ENCODE measurements around the gene SLC22A7.

DNA sequence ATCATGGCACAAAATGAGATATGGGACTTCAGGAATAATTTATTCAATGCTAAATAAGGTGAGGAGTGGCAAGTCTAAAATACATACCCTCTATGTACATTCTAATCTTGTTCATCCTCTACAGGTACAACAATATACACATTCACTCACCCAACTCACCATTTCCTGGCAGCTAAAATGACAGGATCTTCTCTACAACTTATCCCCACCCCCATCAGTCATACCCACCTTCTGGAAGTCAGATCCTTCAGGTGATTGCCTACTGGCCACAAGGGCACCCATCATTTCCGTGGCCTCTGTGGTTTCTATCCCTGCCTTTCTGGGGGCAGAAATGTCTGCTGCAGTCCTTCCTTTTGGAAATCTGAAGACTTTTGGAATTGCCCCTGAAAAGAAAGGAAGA is 33.4 kb downstream of the SLC22A7 start:
- TF ChIP-seq, protein P1, sequence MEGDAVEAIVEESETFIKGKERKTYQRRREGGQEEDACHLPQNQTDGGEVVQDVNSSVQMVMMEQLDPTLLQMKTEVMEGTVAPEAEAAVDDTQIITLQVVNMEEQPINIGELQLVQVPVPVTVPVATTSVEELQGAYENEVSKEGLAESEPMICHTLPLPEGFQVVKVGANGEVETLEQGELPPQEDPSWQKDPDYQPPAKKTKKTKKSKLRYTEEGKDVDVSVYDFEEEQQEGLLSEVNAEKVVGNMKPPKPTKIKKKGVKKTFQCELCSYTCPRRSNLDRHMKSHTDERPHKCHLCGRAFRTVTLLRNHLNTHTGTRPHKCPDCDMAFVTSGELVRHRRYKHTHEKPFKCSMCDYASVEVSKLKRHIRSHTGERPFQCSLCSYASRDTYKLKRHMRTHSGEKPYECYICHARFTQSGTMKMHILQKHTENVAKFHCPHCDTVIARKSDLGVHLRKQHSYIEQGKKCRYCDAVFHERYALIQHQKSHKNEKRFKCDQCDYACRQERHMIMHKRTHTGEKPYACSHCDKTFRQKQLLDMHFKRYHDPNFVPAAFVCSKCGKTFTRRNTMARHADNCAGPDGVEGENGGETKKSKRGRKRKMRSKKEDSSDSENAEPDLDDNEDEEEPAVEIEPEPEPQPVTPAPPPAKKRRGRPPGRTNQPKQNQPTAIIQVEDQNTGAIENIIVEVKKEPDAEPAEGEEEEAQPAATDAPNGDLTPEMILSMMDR (IDR thresholded peaks at IDR 0.05) = no peak
- no peak for TF ChIP-seq POLR2A (IDR thresholded peaks at IDR 0.05)

Data from right lobe of liver (tissue), 4 donors.